Measurements from ENCODE around the gene MUC15. TPM values are rescaled to one million over a fixed set of nuclear protein-coding genes. Genes with fewer than 3 reads are reported as not detected.

Gene MUC15
- total and polyA plus RNA-seq, 2 of the 4 experiments (the other 2 are of a cell fraction), result not detected

DNA sequence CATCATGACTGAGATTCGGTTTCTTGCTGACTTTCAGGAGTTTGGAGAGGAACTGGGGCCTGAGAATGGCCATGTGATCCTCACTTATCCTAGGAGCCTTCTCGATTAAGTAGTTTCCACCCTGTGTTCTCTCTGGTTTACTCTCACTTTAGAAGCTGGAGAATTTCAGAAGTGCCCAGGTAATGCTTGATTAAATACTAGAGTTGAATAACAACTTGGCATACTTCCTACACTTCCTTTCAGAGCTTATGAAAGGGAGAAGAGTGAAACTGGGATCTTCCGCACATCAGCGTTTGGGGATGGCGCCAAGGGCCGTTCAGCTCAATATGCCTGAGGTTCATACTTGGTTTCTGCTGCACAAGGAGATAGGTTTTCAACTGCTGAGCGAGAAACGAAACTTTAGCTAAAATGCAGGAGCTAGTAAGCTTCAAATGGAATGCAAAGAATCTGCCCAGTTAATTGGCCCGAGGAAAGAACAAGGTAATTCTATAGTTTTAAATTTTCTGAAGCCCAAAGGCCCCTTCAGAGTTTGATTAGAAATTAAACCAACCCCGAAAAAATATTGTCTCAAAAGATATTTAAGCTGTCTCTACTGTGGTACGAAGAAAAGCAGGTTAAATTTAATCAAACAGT, 823 bp upstream of the MUC15 start:
- no peak overlapping the region for H3K18ac ChIP-seq (ENCODE audit: low read depth, low read length)
- no peak overlapping the region for H2BK5ac ChIP-seq (ENCODE audit: low read depth, low read length, poor library complexity, severe bottlenecking)
- in situ Hi-C loops (cut with MboI; ENCODE audit: low sequenced_read_pairs) (no loop called here), intact Hi-C loops (cut with micrococcal nuclease) (no loop called here), dilution Hi-C loops (cut with HindIII; ENCODE audit: low sequenced_read_pairs, unreplicated experiment) (no loop called here)
- no peak overlapping the region for H4K5ac ChIP-seq (ENCODE audit: low read depth, low read length)
- no peaks in the 10 kb centered on the region for H3K27me3 ChIP-seq (ENCODE audit: control insufficient read depth, insufficient read depth, low read length)
- no peak overlapping the region for H2AK9ac ChIP-seq (replicated peaks; ENCODE audit: low read depth, low read length, poor library complexity)
- no peaks in the 10 kb centered on the region for H3K9me1 ChIP-seq (ENCODE audit: insufficient read depth, low read length)
- BruUV-seq (replicated peaks), result no TSS peak
- no peak overlapping the region for H3K27ac ChIP-seq (ENCODE audit: insufficient read depth, low read length)
- no peak overlapping the region for H3K14ac ChIP-seq (replicated peaks; ENCODE audit: low read depth, low read length)
- DNase-seq, result no peak
- no peak overlapping the region for H2BK20ac ChIP-seq (ENCODE audit: low read depth, low read length)
- no peaks in the 10 kb centered on the region for H3K79me1 ChIP-seq (ENCODE audit: low read depth in 1 of 2, low read length in 2 of 2)
- H3K4ac ChIP-seq (ENCODE audit: low read depth, low read length), result no peak overlapping the region
- no peak overlapping the region for H3K9ac ChIP-seq (ENCODE audit: low read depth, low read length)
- H4K8ac ChIP-seq (ENCODE audit: low read depth in 2 of 2, low read length in 2 of 2), result no peak overlapping the region
- H3K4me2 ChIP-seq (ENCODE audit: low read depth, low read length), result no peak overlapping the region
- H3K56ac ChIP-seq (ENCODE audit: extremely low read depth, insufficient read depth, low read length), result no peak overlapping the region
- H3K4me1 ChIP-seq (ENCODE audit: control insufficient read depth, insufficient read depth, low read length), result no peaks in the 10 kb centered on the region
- H3K4me3 ChIP-seq (ENCODE audit: insufficient read depth, low read depth, low read length), result no peak overlapping the region
- TF ChIP-seq BHLHE40 (IDR thresholded peaks at IDR 0.05; ENCODE audit: low read depth, low read length) (no peak), USF2 (IDR thresholded peaks at IDR 0.05; ENCODE audit: low read depth, low read length) (no peak), MAFK (IDR thresholded peaks at IDR 0.05; ENCODE audit: low read depth, low read length) (no peak), MXI1 (IDR thresholded peaks at IDR 0.05; ENCODE audit: borderline replicate concordance, low read depth, low read length) (no peak), NFE2L2 (IDR thresholded peaks at IDR 0.05; ENCODE audit: low read depth, low read length) (no peak), RFX5 (IDR thresholded peaks at IDR 0.05; ENCODE audit: low read depth, low read length) (no peak), CHD1 (IDR thresholded peaks at IDR 0.05; ENCODE audit: low read depth, low read length) (no peak), POLR2A (IDR thresholded peaks at IDR 0.05; ENCODE audit: low read depth, low read length) (no peak), MAZ (IDR thresholded peaks at IDR 0.05; ENCODE audit: borderline replicate concordance, low read depth, low read length) (no peak), FOS (IDR thresholded peaks at IDR 0.05; ENCODE audit: low read depth, low read length) (no peak), SMC3 (IDR thresholded peaks at IDR 0.05; ENCODE audit: low read depth, low read length) (no peak), CEBPB (IDR thresholded peaks at IDR 0.05; ENCODE audit: low read depth, low read length) (no peak), RAD21 (IDR thresholded peaks at IDR 0.05; ENCODE audit: low read length) (no peak), RCOR1 (IDR thresholded peaks at IDR 0.05; ENCODE audit: insufficient replicate concordance, low read length) (no peak), CTCF (conservative IDR thresholded peaks at IDR 0.05; ENCODE audit: low read depth, low read length) (no peak)
- TF ChIP-seq, protein P1, sequence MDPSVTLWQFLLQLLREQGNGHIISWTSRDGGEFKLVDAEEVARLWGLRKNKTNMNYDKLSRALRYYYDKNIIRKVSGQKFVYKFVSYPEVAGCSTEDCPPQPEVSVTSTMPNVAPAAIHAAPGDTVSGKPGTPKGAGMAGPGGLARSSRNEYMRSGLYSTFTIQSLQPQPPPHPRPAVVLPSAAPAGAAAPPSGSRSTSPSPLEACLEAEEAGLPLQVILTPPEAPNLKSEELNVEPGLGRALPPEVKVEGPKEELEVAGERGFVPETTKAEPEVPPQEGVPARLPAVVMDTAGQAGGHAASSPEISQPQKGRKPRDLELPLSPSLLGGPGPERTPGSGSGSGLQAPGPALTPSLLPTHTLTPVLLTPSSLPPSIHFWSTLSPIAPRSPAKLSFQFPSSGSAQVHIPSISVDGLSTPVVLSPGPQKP (IDR thresholded peaks at IDR 0.05; ENCODE audit: borderline replicate concordance, low read depth, low read length), result no peak
- H3K36me3 ChIP-seq (ENCODE audit: control insufficient read depth, insufficient read depth, low read length), result no peaks in the 10 kb centered on the region
- H2AFZ ChIP-seq (replicated peaks; ENCODE audit: low read length, poor library complexity), result no peak overlapping the region
- H2BK15ac ChIP-seq (ENCODE audit: low read depth, low read length), result no peak overlapping the region
- no peak overlapping the region for H2AK5ac ChIP-seq (ENCODE audit: low read depth, low read length)
- ChIA-PET POLR2A (ENCODE audit: unreplicated experiment) (no interaction called here), CTCF (no interaction called here)
- no peak overlapping the region for H2BK120ac ChIP-seq (ENCODE audit: low read depth, low read length)
- no peak for ATAC-seq (ENCODE audit: low read depth)
- H3K23ac ChIP-seq (ENCODE audit: low read depth, low read length), result no peak overlapping the region
- H4K20me1 ChIP-seq (ENCODE audit: insufficient read depth, low read length), result no peaks in the 10 kb centered on the region
- H3K9me3 ChIP-seq (ENCODE audit: control insufficient read depth, insufficient read depth, low read length), result no peaks in the 10 kb centered on the region
- 89% methylated on average over 3 of the region's 11 CpGs; no CpG with 5 or more reads in 1 of the 2 experiments for WGBS, 2 experiments (ENCODE audit: extremely low coverage in 2 of 2, insufficient read length in 1 of 2)
- H4K91ac ChIP-seq (ENCODE audit: insufficient read depth, low read depth, low read length), result no peak overlapping the region

All from IMR-90 (cell line).